Peyer's patch (tissue), 4 donors: ENCODE measurements around the gene KRT35. TPM values are rescaled to one million over a fixed set of nuclear protein-coding genes. Genes with fewer than 3 reads are reported as not detected.
A peak's percentile ranks its signal among the peaks of the same experiment; 100 is the strongest.

Experiments used
- DNase-seq, 3 donors: peaks; one replicate each; pipeline ENCODE4 v3.0.0-alpha.2; 2017 to 2019
- H3K27ac ChIP-seq, 4 donors: fragments of 200-600 bp; sonication (generic); one replicate each; pipeline ENCODE4 v1.5.1; 2016 to 2019
- H3K27me3 ChIP-seq, 2 donors: fragments of 200-600 bp; sonication (generic); one replicate each; pipeline ENCODE4 v1.5.1; 2019
- H3K36me3 ChIP-seq, 3 donors: fragments of 200-600 bp; sonication (generic); one replicate each; pipeline ENCODE4 v1.5.1; 2016 to 2019
- H3K4me1 ChIP-seq, 4 donors: fragments of 200-600 bp; sonication (generic); one replicate each; pipeline ENCODE4 v1.5.1; 2016 to 2019
- H3K4me3 ChIP-seq, 4 donors: fragments of 200-600 bp; sonication (generic); 1 replicate in 3 of 4; 2 replicates in 1 of 4; pipeline ENCODE4 v1.5.1; 2016 to 2019; ENCODE audit warnings: mild to moderate bottlenecking in 1 of 4
- H3K9me3 ChIP-seq, 4 donors: fragments of 200-600 bp; sonication (generic); one replicate each; pipeline ENCODE4 v1.5.1; 2016 to 2019; ENCODE audit warnings: mild to moderate bottlenecking in 1 of 4
- CTCF ChIP-seq, 6 experiments: fragments of 450-650 bp in 4 of 6; fragments of 200-600 bp in 2 of 6; sonication (generic) in 1 of 6; IDR thresholded peaks; one replicate each; pipeline ENCODE4 v1.5.1; 2017 to 2019; ENCODE audit warnings: antibody characterized with exemption in 6 of 6, mild to moderate bottlenecking in 3 of 6, moderate library complexity in 1 of 6
- POLR2A ChIP-seq, 2 donors: fragments of 450-650 bp; IDR thresholded peaks; one replicate each; pipeline ENCODE4 v1.5.1; 2017; ENCODE audit warnings: antibody characterized with exemption in 2 of 2, mild to moderate bottlenecking in 2 of 2, moderate library complexity in 2 of 2
- total RNA-seq, 4 donors: library from RNA; depleted of rRNA; stranded (reverse); fragments of >200 nt; gene quantifications; one replicate each; pipeline ENCODE4 v1.1.0, GENCODE V29; 2016

Gene KRT35
- total RNA-seq, 4 donors from 2014 or later = not detected

DNA sequence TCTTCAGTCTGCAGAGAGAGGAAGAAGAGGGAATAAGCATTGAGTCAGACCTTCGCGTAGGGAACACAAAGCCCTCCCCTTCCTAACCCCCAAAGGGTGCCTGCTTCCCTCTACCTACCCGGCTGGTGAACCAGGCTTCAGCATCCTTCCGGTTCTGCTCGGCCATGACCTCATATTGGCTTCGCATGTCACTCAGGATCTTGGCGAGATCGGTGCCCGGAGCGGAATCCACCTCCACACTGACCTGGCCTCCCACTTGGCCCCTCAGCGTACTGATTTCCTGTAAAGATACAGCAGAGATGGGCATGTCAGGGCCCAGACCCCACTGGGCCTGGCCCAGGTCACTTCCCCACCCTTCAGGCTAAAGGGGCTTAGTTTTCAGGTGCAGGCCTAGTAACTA, 43.3 kb upstream of the KRT35 start:
- DNase-seq = no peak
- Histone ChIP-seq H3K4me1 (peaks cover 0 to 27% (median 0%) of the 10 kb centered on the region in 4 donors), H3K27ac (peak overlapping the region in 3 of 4 donors; percentile 22 to 96 (median 95)), H3K4me3 (peak overlapping the region in 2 of 4 donors; percentile 69 to 70), H3K27me3 (peaks cover 0 to 4% of the 10 kb centered on the region in 2 donors), H3K9me3 (no peaks in the 10 kb centered on the region), H3K36me3 (peaks cover 0 to 43% (median 0%) of the 10 kb centered on the region in 3 donors)
- TF ChIP-seq POLR2A (IDR thresholded peaks at IDR 0.05) (no peak), CTCF (IDR thresholded peaks at IDR 0.05) (no peak)

DNA sequence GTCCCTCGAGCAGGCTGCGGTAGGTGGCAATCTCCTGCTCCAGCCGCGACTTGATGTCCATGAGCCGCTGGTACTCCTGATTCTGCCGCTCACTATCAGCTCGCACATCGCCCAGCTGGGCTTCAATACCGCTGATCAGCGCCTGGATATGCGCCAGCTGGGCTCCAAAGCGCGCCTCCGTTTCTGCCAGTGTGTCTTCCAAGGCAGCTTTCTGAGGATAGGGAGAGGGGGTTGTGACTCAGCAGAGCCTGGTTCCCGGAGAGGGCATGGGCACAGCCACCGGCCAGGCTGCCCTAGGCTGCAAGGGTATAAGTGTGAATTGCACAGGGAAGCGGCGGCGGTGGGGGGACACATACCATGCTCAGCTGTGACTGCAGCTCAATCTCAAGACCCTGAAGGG, 42.8 kb upstream of the KRT35 start:
- Histone ChIP-seq H3K27ac (peak overlapping the region in 3 of 4 donors; percentile 79 to 96 (median 95)), H3K36me3 (peaks cover 0 to 43% (median 0%) of the 10 kb centered on the region in 3 donors), H3K27me3 (peaks cover 0 to 4% of the 10 kb centered on the region in 2 donors), H3K4me3 (peak overlapping the region in 2 of 4 donors; percentile 69 to 70), H3K9me3 (no peaks in the 10 kb centered on the region), H3K4me1 (peaks cover 0 to 25% (median 0%) of the 10 kb centered on the region in 4 donors)
- DNase-seq = peak in 2 of 3 donors; percentile 61 to 69
- TF ChIP-seq POLR2A (IDR thresholded peaks at IDR 0.05) (peak in 1 of 2 donors; percentile 7), CTCF (IDR thresholded peaks at IDR 0.05) (peak in 2 of 6 experiments; percentile 2 to 14)

GRCh38 chr17:41523225-41523593, 42.3 kb upstream of the KRT35 start:
- H3K4me3 ChIP-seq = peak overlapping the region in 1 of 4 donors; percentile 70
- DNase-seq = no peak
- TF ChIP-seq CTCF (IDR thresholded peaks at IDR 0.05) = no peak
- peaks cover 0 to 23% (median 0%) of the 10 kb centered on the region in 4 donors for H3K4me1 ChIP-seq
- H3K27me3 ChIP-seq = peaks cover 0 to 3% of the 10 kb centered on the region in 2 donors
- no peaks in the 10 kb centered on the region for H3K9me3 ChIP-seq
- H3K36me3 ChIP-seq = peaks cover 0 to 43% (median 0%) of the 10 kb centered on the region in 3 donors
- H3K27ac ChIP-seq = peak overlapping the region in 3 of 4 donors; percentile 79 to 96 (median 95)

- peak overlapping the region in 1 of 4 donors; percentile 70 for H3K4me3 ChIP-seq
- DNase-seq = peak in 2 of 3 donors; percentile 70 to 77
- no peaks in the 10 kb centered on the region for H3K9me3 ChIP-seq
- TF ChIP-seq POLR2A (IDR thresholded peaks at IDR 0.05) (peak in 1 of 2 donors; percentile 38), CTCF (IDR thresholded peaks at IDR 0.05) (no peak)
- peaks cover 0 to 17% (median 0%) of the 10 kb centered on the region in 4 donors for H3K4me1 ChIP-seq
- no peaks in the 10 kb centered on the region for H3K27me3 ChIP-seq
- peak overlapping the region in 3 of 4 donors; percentile 79 to 96 (median 95) for H3K27ac ChIP-seq
- H3K36me3 ChIP-seq = peaks cover 0 to 38% (median 0%) of the 10 kb centered on the region in 3 donors
Observed at GRCh38 chr17:41522301-41523224, 41.6 kb upstream of the KRT35 start.

- Histone ChIP-seq H3K9me3 (no peaks in the 10 kb centered on the region), H3K27me3 (no peaks in the 10 kb centered on the region), H3K27ac (peak overlapping the region in 3 of 4 donors; percentile 79 to 96 (median 95)), H3K4me3 (peak overlapping the region in 1 of 4 donors; percentile 5), H3K4me1 (peaks cover 0 to 15% (median 0%) of the 10 kb centered on the region in 4 donors), H3K36me3 (peaks cover 0 to 29% (median 0%) of the 10 kb centered on the region in 3 donors)
- peak in 3 of 6 experiments; percentile 30 to 42 (median 38) for TF ChIP-seq CTCF (IDR thresholded peaks at IDR 0.05)
- peak; percentile 40 to 77 for TF ChIP-seq POLR2A (IDR thresholded peaks at IDR 0.05)
- peak in 2 of 3 donors; percentile 88 to 91 for DNase-seq
Observed at GRCh38 chr17:41521574-41522261, 40.8 kb upstream of the KRT35 start.
